HepG2 (cell line): ENCODE results near the gene MAPK8. TPM values are rescaled to one million over a fixed set of nuclear protein-coding genes. Genes with fewer than 3 reads are reported as not detected.

Experiments
- BORCS8-MEF2B ChIP-seq: sonication (generic); formaldehyde crosslinking; IDR thresholded peaks from 2 replicates; pipeline ENCODE4 v1.8.0; 2022; ENCODE audit warnings: mild to moderate bottlenecking, missing genetic modification reagents
- ETV5 ChIP-seq: IDR thresholded peaks from 2 replicates; pipeline ENCODE4 v1.6.1; 2018; ENCODE audit warnings: missing biosample characterization, missing genetic modification reagents, inconsistent platforms, borderline replicate concordance
- FOXO4 ChIP-seq: sonication (generic); formaldehyde crosslinking; conservative IDR thresholded peaks from 2 replicates; pipeline ENCODE4 v1.8.1; 2023; ENCODE audit warnings: missing genetic modification reagents
- HOMEZ ChIP-seq: IDR thresholded peaks from 2 replicates; pipeline ENCODE4 v1.6.1; 2016; ENCODE audit warnings: low read depth
- IKZF5 ChIP-seq: IDR thresholded peaks from 2 replicates; pipeline ENCODE4 v1.6.1; 2018; ENCODE audit warnings: missing genetic modification reagents, mild to moderate bottlenecking, missing compliant biosample characterization
- IRF1 ChIP-seq: sonication (generic); formaldehyde crosslinking; IDR thresholded peaks from 2 replicates; pipeline ENCODE4 v1.4.0; 2020; ENCODE audit warnings: low read depth, mild to moderate bottlenecking, missing genetic modification reagents
- KDM1A ChIP-seq: IDR thresholded peaks from 2 replicates; pipeline ENCODE4 v1.6.1; 2016; ENCODE audit warnings: missing compliant biosample characterization
- NR2F2 ChIP-seq: IDR thresholded peaks from 2 replicates; pipeline ENCODE4 v1.6.1; 2012; ENCODE audit warnings: low read depth, inconsistent platforms, borderline replicate concordance
- PCBP1 ChIP-seq: fragments of 200-400 bp; formaldehyde crosslinking; IDR thresholded peaks from 2 replicates; pipeline ENCODE4 v1.6.1; 2017; ENCODE audit warnings: mild to moderate bottlenecking, low read depth, low read length, borderline replicate concordance
- PLRG1 ChIP-seq: fragments of 450-650 bp; conservative IDR thresholded peaks from 2 replicates; pipeline ENCODE4 v1.6.1; 2016
- RBFOX2 ChIP-seq: fragments of 200-400 bp; formaldehyde crosslinking; IDR thresholded peaks from 2 replicates; pipeline ENCODE4 v1.6.1; 2017; ENCODE audit warnings: low read depth, mild to moderate bottlenecking, low read length
- SMYD3 ChIP-seq: sonication (generic); formaldehyde crosslinking; IDR thresholded peaks from 2 replicates; pipeline ENCODE4 v1.8.1; 2023; ENCODE audit warnings: mild to moderate bottlenecking, missing genetic modification reagents
- SOX6 ChIP-seq, 2 experiments: fragments of 450-650 bp in 1 of 2; sonication (generic) in 1 of 2; formaldehyde crosslinking in 1 of 2; IDR thresholded peaks; 2 replicates each; pipeline versions ENCODE4 v1.4.0 to v1.6.1; 2017 to 2020; ENCODE audit warnings: antibody characterized with exemption in 1 of 2, mild to moderate bottlenecking in 1 of 2, missing genetic modification reagents in 1 of 2
- TCF7L2 ChIP-seq: IDR thresholded peaks from 2 replicates; pipeline ENCODE4 v1.6.1; 2011; ENCODE audit warnings: mild to moderate bottlenecking, low read depth, low read length, moderate library complexity
- TRAFD1 ChIP-seq: sonication (generic); formaldehyde crosslinking; IDR thresholded peaks from 2 replicates; pipeline ENCODE4 v1.5.1; 2020; ENCODE audit warnings: missing genetic modification reagents, mild to moderate bottlenecking, borderline replicate concordance
- YY1 ChIP-seq: IDR thresholded peaks from 2 replicates; pipeline ENCODE4 v1.6.1; 2011; ENCODE audit warnings: low read length, low read depth, moderate library complexity, mild to moderate bottlenecking; ENCODE audit not compliant: insufficient read depth, insufficient replicate concordance
- ZGPAT ChIP-seq: IDR thresholded peaks from 2 replicates; pipeline ENCODE4 v1.6.1; 2016; ENCODE audit warnings: mild to moderate bottlenecking
- ZMYM3 ChIP-seq: sonication (generic); formaldehyde crosslinking; IDR thresholded peaks from 2 replicates; pipeline ENCODE4 v1.5.1; 2020; ENCODE audit warnings: mild to moderate bottlenecking, missing genetic modification reagents
- ZNF205 ChIP-seq: IDR thresholded peaks from 2 replicates; pipeline ENCODE4 v1.6.1; 2018; ENCODE audit warnings: missing biosample characterization, missing genetic modification reagents
- ZNF24 ChIP-seq: fragments of 450-650 bp; IDR thresholded peaks from 2 replicates; pipeline ENCODE4 v1.6.1; 2017; ENCODE audit warnings: antibody characterized with exemption, mild to moderate bottlenecking
- ZNF354B ChIP-seq: sonication (generic); formaldehyde crosslinking; IDR thresholded peaks from 2 replicates; pipeline ENCODE4 v1.8.0; 2022; ENCODE audit warnings: mild to moderate bottlenecking, missing genetic modification reagents
- ZNF761 ChIP-seq: sonication (generic); formaldehyde crosslinking; conservative IDR thresholded peaks from 2 replicates; pipeline ENCODE4 v1.4.0; 2020; ENCODE audit warnings: mild to moderate bottlenecking, missing genetic modification reagents
- ZNF850 ChIP-seq: sonication (generic); formaldehyde crosslinking; conservative IDR thresholded peaks from 2 replicates; pipeline ENCODE4 v1.9.0; 2021; ENCODE audit warnings: mild to moderate bottlenecking, missing genetic modification reagents
- polyA plus RNA-seq, 8 experiments: library from polyadenylated mRNA; depleted of rRNA in 3 of 8; stranded (reverse) in 7 of 8; unstranded in 1 of 8; fragments of >200 nt; fragmentation: Illumina TruSeq in 4 of 8; extraction: Trizol in 4 of 8; gene quantifications; 2 replicates each; pipeline versions ENCODE4 v1.2.1 to v1.2.3, GENCODE V29; 2011 to 2016; ENCODE audit warnings: low read depth in 4 of 8, missing spikeins in 1 of 8, mixed read lengths in 1 of 8; ENCODE audit not compliant: insufficient read depth in 1 of 8
- total RNA-seq, 5 experiments: library from RNA; depleted of rRNA; stranded (reverse); fragments of >200 nt; fragmentation: Illumina TruSeq; extraction: Trizol; gene quantifications; 2 replicates each; pipeline ENCODE4 v1.2.3, GENCODE V29; 2016; ENCODE audit warnings: low read depth in 1 of 5

Gene MAPK8
- total and polyA plus RNA-seq, 2 of the 13 experiments (the other 11 are each of a cell fraction or from before 2014, with no cell fraction given): 41.6 to 47.3 TPM

- TF ChIP-seq ZGPAT (CRISPR knock-in tag): peak; percentile 49; the same call in 1 of the 2 replicates
- no peak for TF ChIP-seq IRF1 (CRISPR knock-in tag)
- TF ChIP-seq ZMYM3 (CRISPR knock-in tag): no peak
- no peak for TF ChIP-seq RBFOX2
- TF ChIP-seq FOXO4 (CRISPR knock-in tag): no peak
- no peak for TF ChIP-seq TRAFD1 (CRISPR knock-in tag)
- TF ChIP-seq PLRG1: no peak
- no peak for TF ChIP-seq PCBP1
- no peak for TF ChIP-seq HOMEZ (CRISPR knock-in tag)
- no peak for TF ChIP-seq TCF7L2
- no peak for TF ChIP-seq ZNF354B (CRISPR knock-in tag)
- 0 out of 2 replicates have a peak, but pooled peaks have one; percentile 53 for TF ChIP-seq IKZF5
- TF ChIP-seq YY1: no peak
- TF ChIP-seq SMYD3 (CRISPR knock-in tag): no peak
- no peak for TF ChIP-seq ZNF761 (CRISPR knock-in tag)
- no peak for TF ChIP-seq SOX6 (IDR thresholded peaks at IDR 0.05)
- TF ChIP-seq SOX6 (CRISPR knock-in tag; IDR thresholded peaks at IDR 0.05): no peak
- peak; percentile 50; the same call in 1 of the 2 replicates for TF ChIP-seq BORCS8-MEF2B (CRISPR knock-in tag)
- TF ChIP-seq ETV5 (CRISPR knock-in tag): peak; percentile 51; the same call in 1 of the 2 replicates
- no peak for TF ChIP-seq ZNF205 (CRISPR knock-in tag)
- no peak for TF ChIP-seq KDM1A (CRISPR knock-in tag)
- no peak for TF ChIP-seq NR2F2
- no peak for TF ChIP-seq ZNF850 (CRISPR knock-in tag)
- TF ChIP-seq ZNF24: no peak
Observed at GRCh38 chr10:48439581-48440041, 133.1 kb downstream of the MAPK8 start (continued).
